NOMO-1 (cell line): ENCODE results near the gene PAX5.

ENCODE experiments used
- DNase-seq, 2 experiments: peaks; one replicate each; lab custom pipeline; 2025; ENCODE audit not compliant: unreplicated experiment in 2 of 2; lab: John Stamatoyannopoulos, UW

Gene PAX5

DNA sequence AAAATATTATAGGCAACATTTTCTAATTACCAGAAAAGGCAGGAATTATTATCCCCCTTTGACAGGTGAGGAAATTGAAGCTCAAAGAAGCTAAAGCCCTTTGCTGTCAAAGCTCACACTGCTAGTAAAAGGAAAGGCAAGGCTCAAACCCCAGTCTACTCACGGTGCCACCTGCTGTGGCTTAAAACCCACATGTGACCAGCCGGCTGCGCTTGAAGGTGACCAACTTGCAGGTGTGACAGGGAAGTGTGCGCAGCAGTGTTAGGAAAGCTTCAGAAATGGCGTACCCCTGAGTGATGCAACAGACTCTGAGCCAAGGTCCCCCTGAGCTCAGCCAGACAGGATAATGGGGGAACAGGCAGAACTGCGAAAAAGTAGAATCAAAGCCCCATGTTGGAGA lies 45.2 kb downstream of the PAX5 start:
- no peak for DNase-seq

DNA sequence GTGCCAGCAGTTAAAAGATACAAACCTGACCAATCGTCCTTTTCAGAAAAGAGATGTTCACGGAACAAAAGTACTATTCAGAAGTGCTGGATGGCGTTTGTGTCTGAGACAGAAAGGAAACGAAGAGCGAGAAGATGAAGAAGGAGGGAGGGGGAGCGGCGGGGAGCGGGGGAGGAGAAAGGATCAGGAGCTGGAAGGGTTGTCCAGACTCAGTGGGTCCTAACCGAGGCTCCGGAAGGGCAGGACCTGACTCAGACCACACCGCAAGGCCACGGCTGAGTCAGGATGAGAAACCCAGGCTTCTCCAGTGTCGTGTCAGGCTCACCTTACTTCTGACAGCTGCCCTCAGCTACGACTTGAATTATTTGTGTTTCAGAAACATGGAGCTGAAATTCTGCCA lies 46.2 kb downstream of the PAX5 start:
- DNase-seq, result no peak

DNA sequence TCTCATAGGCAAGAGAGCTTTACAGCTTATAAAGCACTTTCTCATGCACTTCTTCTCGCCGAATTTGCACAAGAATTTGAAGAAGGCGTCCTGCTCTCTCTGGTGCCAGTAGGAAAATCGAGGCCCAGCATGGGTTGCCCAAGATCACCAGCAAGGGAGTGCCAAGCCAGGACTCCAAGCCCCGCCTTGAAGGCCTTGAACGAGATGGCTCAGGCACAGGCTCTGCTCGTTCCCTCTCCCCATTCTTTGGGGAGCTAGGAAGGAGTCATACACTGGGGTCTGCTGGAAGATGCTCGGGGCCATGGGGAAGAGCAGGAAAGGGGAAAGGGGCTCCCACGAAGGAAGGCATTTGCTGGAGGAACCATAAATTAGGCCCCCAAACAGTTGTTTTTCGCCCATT lies 46.7 kb downstream of the PAX5 start:
- DNase-seq, result no peak

DNA sequence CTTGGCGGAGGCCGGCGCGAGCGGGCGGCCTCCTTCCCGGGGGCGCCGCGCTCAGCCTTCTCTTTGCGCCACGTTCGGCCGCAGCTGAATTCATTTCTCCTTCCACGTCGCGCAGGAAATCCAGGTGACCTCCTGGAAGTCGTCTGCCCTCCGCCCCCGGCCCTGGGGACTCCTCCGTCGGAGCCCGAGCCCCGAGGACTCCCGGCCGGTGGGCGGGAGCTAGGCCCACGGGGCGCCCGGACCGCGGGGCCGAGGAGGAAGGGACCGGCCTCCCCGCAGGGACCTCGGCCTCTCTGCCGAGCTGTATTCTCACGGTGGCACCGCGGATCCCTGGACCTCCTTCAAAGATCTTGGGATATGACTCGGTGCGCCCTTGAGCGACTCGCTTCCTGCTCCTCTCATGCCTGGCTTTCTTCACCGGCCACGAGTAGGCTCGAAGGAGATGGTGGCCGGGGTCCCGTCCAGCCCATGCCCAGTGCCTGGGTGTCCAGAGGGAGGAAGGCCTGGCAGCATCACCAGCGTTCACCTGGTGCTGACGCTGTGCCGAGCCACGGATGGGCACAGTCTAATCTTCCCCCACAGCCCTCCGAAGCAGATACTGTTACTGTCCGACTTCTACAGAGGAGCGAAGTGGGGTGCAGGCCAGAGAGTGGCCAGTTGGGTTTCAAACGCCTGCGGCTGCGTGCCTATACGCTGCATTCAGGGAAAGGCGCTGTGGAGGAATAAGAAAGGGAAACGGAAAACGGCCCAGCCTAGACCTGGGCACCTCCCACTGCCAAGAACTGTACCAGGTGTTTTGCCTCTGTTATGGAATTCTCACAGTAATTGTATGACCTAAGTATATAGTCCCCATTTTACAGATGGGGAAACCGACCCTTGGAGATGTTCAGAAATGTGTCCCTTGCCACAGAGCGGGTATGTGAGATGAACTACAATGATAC lies 47.3 kb downstream of the PAX5 start:
- no peak for DNase-seq

DNA sequence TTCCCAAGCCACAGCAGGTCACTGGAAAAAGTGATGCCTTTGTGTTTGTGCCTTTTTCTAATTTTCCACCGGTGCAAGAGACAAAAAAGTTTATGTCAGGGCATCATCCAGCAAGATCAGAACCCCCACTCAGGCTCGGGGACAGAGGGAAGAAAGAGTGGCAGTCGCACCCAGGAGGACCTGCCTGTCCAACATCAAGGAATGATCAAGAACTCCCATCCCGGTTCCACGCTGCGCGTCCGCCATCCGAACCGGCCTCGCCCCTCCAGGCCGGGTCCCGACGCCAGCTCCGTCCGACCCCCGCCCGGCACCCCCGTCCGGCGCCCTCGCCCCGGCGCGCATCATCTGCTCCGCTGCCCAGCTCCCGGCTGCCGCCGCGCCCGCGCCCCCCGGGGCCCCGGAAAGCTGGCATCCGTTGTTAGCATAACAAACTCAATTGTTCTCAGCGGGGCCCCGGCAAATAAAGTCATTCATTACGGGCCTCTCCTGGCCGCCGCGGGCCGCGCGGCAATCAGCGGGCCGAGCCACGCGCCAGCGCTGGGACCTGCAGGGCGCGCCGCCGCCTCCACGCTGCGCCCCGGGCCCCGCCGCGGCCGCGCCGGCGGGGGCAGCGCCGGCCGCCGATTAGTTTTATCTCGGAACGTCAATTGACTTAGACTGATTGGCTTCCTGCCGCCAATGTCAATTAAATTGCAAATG lies 48.1 kb downstream of the PAX5 start:
- no peak for DNase-seq

DNA sequence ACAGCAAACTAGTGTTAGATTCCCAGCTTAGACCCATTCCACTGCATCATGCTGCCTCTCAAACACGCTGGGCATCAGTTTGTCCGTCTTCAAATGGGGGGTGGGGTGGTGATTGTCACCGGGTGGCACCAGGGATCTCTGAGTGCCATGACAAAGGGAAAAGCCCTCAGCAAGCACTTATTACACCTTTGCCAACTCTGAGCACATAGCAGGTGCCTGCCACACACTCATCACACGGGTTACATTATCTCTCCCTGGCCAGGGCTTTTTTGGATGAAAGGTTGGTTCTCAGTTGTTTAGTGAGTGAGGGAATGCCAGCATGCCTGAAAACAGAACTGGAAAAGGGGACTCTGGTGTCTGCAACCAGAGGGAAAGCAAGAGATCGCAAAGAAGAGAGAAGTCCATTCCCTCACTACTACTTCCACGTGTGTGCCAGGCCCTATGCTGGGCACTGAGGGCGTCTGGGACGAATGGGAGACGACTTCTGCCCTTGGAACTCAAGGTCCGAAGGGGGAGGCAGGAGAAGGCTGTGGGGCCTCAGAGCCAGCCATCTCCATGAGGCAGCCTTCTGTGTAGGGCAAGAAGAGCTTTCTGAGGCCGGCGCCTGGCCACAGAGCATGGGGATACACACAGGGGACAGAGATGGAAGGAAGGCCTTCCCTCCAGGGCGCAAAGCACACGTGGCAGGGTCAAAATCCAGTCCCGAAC lies 48.9 kb downstream of the PAX5 start:
- no peak for DNase-seq

DNA sequence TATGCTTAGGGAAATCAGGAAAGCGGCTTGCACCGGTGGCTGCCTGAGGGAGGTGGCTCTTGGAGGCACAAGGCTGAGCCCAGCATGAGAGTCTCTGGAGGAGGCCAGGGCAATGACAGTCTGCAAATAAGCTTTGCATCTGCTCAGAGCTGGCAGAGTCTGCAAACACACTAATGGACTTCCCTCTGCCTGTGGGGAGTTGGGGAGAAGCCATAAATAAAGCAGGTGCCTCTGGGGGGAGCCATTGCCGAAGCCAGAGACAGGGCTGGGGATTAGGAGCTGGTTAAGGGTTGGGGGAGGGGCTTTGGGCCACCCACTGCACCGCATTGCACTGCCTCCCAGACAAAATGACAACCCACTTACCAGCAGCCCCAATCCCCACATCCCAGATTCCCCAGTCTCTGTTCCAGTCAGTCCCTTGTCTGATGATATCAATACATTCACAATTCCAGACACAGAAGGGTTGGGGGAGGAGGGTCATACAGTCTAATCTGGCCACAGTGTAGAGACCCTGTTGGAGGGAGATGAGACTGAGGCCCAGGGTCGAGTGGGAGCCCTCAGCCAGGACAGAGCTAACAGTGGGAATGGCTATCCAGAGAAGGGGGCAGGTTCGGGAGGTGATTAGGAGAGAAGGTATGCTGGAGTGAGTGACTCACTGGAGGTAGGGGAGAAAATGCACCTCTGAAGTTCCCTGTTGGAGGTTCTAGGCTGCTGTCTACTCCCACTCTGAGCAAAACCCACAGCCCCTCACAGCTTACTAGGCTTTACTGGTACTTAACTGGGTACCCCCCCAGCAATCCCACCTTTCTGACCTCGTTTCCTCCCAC lies 53.7 kb downstream of the PAX5 start:
- DNase-seq, result no peak

DNA sequence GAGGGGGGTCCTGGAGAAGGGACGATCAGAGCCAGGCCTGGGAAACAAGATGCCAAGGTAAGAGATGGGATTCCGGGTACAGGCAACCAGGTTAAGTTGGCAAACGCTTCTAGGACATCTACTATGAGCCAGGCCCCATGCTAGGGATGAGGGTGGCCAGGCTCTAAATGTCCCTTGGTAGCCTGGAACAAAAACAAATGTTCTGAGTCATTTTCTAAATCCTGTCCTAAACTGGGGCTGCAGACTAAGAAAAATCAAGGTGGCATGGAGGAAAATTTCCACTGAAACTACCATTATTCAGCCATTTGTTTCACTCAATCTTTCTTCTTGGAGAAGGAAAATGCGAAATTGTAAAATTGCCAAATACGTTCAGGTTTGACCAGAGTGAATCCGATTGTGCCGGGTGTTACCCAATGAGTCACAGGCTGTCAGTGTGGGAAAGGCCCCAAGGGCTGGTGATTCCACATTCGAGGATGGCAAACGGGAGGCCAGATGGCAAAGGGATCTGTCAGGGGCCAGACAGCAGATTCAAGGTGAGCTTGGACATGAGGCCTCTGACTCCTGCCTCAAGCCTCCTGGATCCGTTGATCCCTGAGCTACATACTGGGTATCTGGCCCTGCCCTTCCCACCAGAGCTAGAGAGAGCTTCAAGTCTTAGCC lies 57.6 kb downstream of the PAX5 start:
- no peak for DNase-seq

DNA sequence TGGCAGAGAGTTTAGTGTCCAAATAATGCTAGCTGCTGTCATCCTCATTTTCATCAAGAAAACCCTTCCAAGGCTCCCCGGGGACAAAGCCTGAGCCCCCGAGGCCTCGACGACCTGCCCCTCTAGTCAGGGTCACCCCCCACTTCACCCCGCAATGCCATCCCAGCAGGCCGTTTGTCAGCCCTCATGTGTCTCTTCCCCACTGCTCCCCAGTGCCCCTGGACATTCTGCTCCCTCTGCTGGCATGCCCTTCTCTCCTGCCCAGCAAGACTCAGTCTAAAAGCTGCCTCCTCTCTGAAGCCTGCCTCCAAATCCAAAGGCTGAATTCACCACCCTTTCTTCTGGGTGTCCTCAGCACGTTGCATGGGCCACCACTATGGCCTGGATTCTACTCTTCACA lies 59.3 kb downstream of the PAX5 start:
- no peak for DNase-seq

DNA sequence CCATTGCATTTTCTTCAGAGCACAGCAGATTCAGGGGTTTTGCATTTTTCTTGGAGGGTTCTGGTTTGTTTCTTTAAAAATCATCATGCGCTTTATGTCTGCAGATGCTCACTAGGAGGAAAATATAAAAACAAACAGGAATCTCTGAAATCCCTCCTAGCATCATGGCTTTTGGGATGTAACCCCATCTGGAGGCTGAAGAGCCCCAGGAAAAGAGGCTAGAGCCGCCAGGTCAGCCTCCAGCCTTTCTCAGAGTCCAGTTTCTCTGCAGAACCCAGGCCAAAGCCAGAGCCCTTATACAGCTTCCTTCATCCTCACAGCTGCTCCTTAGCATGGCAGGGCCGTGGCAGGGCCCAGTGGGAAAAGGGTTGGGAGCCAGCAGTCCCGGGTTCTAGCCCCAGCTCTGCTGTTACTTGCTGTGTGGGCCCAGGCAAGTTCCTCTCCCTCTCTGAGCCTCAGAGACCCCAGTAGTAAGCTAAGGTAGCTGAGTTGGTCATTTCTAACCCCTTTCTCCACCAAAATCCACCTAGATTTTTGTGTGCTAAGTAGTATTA lies 62.1 kb downstream of the PAX5 start:
- no peak for DNase-seq

DNA sequence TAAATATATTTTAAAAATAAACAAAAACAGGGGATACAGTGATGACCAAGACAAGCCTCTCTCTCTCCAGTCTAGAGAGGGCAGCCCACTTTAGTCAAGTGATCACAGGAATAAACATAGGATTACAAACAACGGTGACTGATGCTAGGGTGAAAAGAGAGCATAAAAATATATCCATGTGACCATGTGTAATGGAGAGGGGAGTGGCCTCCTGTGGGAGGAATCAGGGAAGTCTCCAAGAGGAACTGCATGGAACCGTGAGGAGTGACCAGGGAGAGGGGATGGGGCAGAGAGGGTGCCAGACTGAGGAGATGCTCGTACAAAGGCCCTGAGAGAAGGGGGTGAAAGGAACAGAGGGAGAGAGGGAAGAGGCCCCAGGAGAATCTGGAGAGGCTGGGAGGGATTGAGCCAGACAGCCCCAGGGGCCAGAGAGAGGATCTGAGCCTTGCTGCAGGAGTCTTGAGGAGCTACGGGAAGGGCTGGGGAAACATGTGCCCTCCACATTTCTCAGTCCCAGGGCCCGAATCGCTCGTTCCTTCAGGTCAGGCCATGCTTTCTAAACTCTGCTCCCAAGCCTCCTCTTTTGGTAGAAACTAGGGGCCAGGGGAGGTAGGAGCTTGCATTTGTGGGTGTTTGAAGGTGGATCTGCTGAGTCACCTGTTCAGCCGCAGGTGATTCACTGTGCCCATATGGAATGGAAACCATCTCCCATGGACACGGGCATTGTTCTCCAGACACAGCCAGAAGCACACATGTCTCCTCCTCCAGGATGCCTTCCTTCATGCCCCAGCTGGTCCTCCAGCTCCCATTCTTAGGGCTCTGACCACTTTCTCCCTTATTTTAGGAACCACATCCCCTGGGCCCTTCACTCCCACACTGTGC lies 63.8 kb downstream of the PAX5 start:
- no peak for DNase-seq

DNA sequence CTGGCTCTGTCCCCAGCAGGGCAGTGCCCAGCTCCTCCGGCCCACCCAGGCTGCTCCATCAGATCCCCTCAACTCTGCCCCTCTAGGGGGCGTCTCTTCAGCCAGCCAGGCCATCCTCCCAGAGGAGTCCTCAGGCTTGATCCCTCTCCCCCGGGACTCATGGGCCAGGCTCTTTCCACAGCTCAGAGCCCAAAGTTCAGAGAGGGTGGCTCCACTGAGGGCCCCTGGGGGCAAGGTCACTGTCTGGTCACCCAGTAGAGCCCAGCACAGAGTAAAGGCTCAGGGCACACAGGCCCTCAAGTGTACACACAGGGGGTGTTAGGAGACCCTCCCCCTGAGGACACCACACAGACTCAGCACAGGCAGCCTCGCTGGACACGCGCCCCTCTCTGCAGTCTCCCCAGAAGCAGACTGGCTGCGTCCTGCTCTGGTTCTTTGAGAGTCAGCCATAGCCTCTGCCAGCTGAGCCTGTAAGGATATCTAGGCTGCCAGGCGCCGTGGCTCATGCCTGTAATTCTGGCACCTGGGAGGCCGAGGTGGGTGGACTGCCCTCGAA lies 64.8 kb downstream of the PAX5 start:
- no peak for DNase-seq

DNA sequence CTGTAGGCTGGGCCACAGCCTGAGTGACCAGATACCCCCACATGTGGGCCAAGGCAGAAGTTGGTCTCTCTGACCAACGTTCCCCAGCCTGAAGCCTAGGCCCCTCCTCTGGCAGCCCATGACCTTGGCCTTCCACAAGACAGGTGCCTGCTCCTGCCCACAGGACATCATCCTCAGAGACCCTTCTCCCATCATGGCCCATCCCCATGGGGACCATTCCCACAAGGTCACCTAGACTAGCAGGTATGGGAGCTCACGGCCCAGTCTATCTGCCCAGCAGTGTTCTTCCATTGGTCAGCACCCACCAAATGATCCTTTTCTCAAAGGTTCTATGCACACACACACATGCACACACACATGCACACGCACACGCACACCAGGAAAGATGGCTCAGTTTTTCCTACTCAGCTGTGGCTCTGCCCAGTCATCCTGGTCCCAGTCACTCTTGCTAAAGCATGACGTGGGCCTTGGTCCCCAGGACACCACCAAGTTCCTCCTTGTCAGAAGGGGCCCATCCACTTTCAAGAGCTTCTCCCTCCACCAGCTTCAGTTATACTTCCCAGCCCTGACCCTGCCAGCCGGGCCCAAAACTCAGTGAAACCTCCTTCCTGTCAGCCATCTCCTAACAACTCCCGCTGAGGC lies 65.4 kb downstream of the PAX5 start:
- DNase-seq, result no peak

DNA sequence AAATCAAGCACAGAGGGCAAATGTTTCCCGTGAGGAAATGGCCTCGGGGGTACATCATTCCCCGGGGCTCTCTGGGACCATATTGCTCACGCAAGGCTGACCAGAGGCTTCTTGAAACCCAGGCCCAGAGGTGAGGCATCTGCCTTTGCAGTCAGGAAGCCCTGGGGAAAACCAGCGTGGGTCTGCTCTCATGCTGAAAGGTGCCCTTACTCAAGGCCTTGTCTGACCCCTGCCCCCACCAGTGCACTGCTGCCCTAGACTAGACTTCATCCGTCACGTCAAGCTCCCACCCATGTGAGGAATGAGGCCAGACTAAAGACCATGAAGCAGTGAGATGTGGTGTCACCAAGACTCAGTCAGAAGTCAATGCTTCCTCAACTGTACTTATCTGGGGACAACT lies 66.1 kb downstream of the PAX5 start:
- no peak for DNase-seq

DNA sequence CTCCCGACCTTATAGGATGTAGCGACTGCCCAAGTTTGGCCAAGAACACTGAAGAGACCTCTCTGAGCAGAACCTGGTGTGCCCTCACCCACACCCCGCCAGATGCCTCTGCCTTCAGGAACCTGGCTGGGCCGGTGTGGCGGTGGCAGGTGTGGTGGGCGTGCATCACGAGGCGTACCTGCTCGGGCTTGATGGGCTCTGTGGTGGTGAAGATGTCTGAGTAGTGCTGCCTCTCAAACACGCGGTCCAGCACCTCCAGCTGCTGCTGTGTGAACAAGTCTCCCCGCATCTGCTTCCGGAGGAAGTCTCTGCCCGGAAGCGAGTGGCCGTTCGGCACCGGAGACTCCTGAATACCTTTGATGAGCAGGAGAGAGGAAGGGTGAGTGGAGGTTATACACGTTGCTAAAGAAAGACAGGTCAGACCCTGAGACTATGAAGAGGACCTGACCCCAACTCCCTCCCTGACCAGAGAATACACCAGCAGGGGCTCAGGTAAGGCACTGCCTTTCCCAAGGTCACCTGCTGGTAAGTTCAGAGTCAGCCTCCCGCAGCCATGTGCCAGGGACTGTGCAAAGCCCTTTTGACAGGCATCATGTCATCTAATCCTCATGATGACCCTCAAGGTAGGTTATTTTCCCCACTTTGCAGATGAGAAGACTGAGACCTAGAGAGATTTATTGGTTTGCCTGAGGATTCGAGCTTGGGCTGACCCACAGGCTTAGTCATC lies 67.5 kb downstream of the PAX5 start:
- no peak for DNase-seq

DNA sequence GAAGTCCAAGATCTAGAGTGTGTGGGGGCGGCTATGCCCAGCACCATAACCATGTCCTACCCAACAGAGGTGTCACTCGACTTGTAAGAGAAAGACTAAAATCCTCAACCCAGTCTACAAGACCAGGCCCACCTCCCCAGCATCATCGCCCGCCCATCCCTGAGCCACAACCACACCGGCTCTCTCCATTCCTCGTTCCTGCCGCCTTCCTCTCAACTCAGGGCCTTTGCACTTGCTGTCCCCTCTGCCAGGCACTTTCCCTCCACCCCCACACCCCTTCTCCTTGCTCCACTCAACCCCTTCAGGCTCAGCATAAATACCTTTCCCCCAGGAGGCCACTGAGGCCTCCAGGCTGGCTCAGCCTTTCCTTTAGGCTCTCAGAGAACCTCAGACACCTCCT lies 69.3 kb downstream of the PAX5 start:
- DNase-seq, result no peak

DNA sequence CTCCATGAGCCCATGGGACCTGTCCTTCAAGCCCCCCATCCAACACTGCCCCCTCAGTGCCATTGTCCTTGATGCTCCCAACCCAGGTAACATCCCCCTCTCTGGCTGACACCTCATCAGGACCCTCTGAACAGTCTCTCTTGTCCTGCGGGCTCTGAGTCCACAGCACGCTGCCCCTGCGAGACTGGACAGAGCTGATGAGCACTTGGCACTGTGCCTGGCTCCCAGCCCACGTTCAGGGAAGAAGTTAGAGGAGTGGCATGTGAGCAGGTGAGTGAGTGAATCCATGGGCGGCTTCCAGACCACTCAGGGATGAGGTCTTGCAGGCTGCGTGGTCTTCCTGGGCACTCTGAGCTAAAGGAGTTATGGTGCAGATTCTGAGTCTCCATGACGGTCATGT lies 70.7 kb downstream of the PAX5 start:
- no peak for DNase-seq

DNA sequence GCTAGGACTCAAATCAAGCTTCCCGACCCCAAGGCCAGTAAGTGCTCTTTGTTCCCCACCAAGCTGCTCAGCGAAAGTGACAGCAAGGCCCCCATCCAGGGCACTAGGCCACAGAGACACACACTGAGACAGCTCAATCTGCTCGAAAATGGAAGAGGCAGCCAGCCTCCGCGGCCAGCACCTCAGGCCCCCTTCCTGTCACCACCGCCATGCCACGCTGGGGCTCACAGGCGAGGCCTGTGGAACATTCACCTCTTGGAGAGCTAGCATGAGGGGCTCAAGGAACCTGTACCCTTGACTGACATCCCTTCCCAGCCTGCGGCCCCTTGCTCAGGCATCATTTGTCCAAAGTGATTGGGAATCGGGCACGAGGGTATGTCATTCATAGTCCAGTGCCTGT lies 71.4 kb downstream of the PAX5 start:
- no peak for DNase-seq
